PC-9 (cell line): ENCODE results near the gene NSG2.

Experiments used
- EZH2 ChIP-seq: fragments of 200-600 bp; sonication (generic); IDR thresholded peaks from 2 replicates; pipeline ENCODE4 v1.8.0; 2017; ENCODE audit warnings: antibody characterized with exemption, low read depth
- TF ChIP-seq, protein P1 (sequence below): fragments of 200-600 bp; sonication (generic); conservative IDR thresholded peaks from 2 replicates; pipeline ENCODE4 v1.6.1; 2017; ENCODE audit warnings: mixed run types, antibody characterized with exemption, mild to moderate bottlenecking, moderate library complexity

DNA sequence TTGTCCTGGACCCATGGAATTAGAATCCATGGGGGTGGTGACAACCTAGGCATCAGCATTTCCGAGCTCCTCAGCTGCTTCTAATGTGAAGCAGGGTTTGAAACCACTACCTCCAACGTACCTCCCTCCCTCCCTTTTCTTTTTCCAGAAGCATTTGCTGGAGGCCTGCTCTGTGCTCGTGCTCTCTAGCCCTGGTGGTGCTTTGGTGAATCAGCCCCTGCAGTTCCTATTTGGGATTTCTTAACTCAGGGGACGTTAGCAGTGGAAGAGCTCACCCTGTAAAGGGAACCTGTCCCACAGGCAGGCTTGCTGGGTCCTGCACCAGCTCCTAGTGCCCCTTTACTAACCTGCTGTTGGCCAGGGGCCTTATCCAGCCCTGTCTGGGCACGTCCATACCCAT, 55.0 kb downstream of the NSG2 start:
- TF ChIP-seq, protein P1, sequence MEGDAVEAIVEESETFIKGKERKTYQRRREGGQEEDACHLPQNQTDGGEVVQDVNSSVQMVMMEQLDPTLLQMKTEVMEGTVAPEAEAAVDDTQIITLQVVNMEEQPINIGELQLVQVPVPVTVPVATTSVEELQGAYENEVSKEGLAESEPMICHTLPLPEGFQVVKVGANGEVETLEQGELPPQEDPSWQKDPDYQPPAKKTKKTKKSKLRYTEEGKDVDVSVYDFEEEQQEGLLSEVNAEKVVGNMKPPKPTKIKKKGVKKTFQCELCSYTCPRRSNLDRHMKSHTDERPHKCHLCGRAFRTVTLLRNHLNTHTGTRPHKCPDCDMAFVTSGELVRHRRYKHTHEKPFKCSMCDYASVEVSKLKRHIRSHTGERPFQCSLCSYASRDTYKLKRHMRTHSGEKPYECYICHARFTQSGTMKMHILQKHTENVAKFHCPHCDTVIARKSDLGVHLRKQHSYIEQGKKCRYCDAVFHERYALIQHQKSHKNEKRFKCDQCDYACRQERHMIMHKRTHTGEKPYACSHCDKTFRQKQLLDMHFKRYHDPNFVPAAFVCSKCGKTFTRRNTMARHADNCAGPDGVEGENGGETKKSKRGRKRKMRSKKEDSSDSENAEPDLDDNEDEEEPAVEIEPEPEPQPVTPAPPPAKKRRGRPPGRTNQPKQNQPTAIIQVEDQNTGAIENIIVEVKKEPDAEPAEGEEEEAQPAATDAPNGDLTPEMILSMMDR = no peak
- TF ChIP-seq EZH2 = no peak
